ENCODE results near the gene SETD1A.

Gene SETD1A

GRCh38 chr16:30996985-30997724 lies 39.6 kb downstream of the SETD1A start:
- in situ Hi-C loops (cut with HindIII; ENCODE audit: low sequenced_read_pairs): no loop called here

- in situ Hi-C loops (cut with HindIII; ENCODE audit: low sequenced_read_pairs): no loop called here
Measured at GRCh38 chr16:30997725-30998711, 40.5 kb downstream of the SETD1A start.

GRCh38 chr16:30998852-30999761 lies 41.6 kb downstream of the SETD1A start:
- in situ Hi-C loops (cut with HindIII; ENCODE audit: low sequenced_read_pairs): no loop called here

- in situ Hi-C loops (cut with HindIII; ENCODE audit: low sequenced_read_pairs): no loop called here
Measured at GRCh38 chr16:31000671-31001382, 43.3 kb downstream of the SETD1A start.

GRCh38 chr16:31001507-31002249 lies 44.1 kb downstream of the SETD1A start:
- in situ Hi-C loops (cut with HindIII; ENCODE audit: low sequenced_read_pairs): no loop called here

- in situ Hi-C loops (cut with HindIII; ENCODE audit: low sequenced_read_pairs): no loop called here
Measured at GRCh38 chr16:31002250-31002700, 44.7 kb downstream of the SETD1A start.

- in situ Hi-C loops (cut with HindIII; ENCODE audit: low sequenced_read_pairs): no loop called here
Measured at GRCh38 chr16:31002862-31003341, 45.3 kb downstream of the SETD1A start.

GRCh38 chr16:31003744-31004143 lies 46.2 kb downstream of the SETD1A start:
- in situ Hi-C loops (cut with HindIII; ENCODE audit: low sequenced_read_pairs): no loop called here

GRCh38 chr16:31004658-31005057 lies 47.1 kb downstream of the SETD1A start:
- in situ Hi-C loops (cut with HindIII; ENCODE audit: low sequenced_read_pairs): no loop called here

GRCh38 chr16:31005350-31006085 lies 48.0 kb downstream of the SETD1A start:
- in situ Hi-C loops (cut with HindIII; ENCODE audit: low sequenced_read_pairs): no loop called here

- in situ Hi-C loops (cut with HindIII; ENCODE audit: low sequenced_read_pairs): no loop called here
Measured at GRCh38 chr16:31006086-31006385, 48.5 kb downstream of the SETD1A start.

GRCh38 chr16:31006589-31006988 lies 49.0 kb downstream of the SETD1A start:
- in situ Hi-C loops (cut with HindIII; ENCODE audit: low sequenced_read_pairs): no loop called here

- in situ Hi-C loops (cut with HindIII; ENCODE audit: low sequenced_read_pairs): no loop called here
Measured at GRCh38 chr16:31007684-31008083, 50.1 kb downstream of the SETD1A start.

- in situ Hi-C loops (cut with HindIII; ENCODE audit: low sequenced_read_pairs): no loop called here
Measured at GRCh38 chr16:31008149-31008548, 50.6 kb downstream of the SETD1A start.

GRCh38 chr16:31008551-31008950 lies 51.0 kb downstream of the SETD1A start:
- in situ Hi-C loops (cut with HindIII; ENCODE audit: low sequenced_read_pairs): no loop called here

- in situ Hi-C loops (cut with HindIII; ENCODE audit: low sequenced_read_pairs): no loop called here
Measured at GRCh38 chr16:31009120-31009519, 51.6 kb downstream of the SETD1A start.

GRCh38 chr16:31009894-31010584 lies 52.5 kb downstream of the SETD1A start:
- in situ Hi-C loops (cut with HindIII; ENCODE audit: low sequenced_read_pairs): no loop called here

All from DLD1 (cell line).